Transverse colon (tissue), 4 donors: ENCODE results near the gene MED9. TPM values are rescaled to one million over a fixed set of nuclear protein-coding genes. Genes with fewer than 3 reads are reported as not detected.

ENCODE experiments used
- DNase-seq: peaks from one replicate; pipeline ENCODE4 v3.0.0-alpha.2; 2019
- H3K27ac ChIP-seq, 4 donors: fragments of 200-600 bp; sonication (generic); 2 replicates each; pipeline ENCODE4 v1.5.1; 2016 to 2018; ENCODE audit warnings: inconsistent platforms in 4 of 4
- H3K27me3 ChIP-seq: fragments of 200-600 bp; sonication (generic); 2 replicates; pipeline ENCODE4 v1.5.1; 2017; ENCODE audit warnings: inconsistent platforms
- H3K36me3 ChIP-seq, 4 donors: fragments of 200-600 bp; sonication (generic); 2 replicates each; pipeline ENCODE4 v1.5.1; 2017 to 2019; ENCODE audit warnings: inconsistent platforms in 4 of 4
- H3K4me1 ChIP-seq, 4 donors: fragments of 200-600 bp; sonication (generic); 2 replicates each; pipeline ENCODE4 v1.5.1; 2017 to 2020; ENCODE audit warnings: inconsistent platforms in 4 of 4
- H3K4me3 ChIP-seq, 4 donors: fragments of 200-600 bp; sonication (generic); 1 replicate in 1 of 4; 2 replicates in 3 of 4; pipeline versions ENCODE4 v1.5.1 to v1.6.1; 2017 to 2019; ENCODE audit warnings: inconsistent platforms in 4 of 4
- H3K9me3 ChIP-seq, 2 donors: fragments of 200-600 bp; sonication (generic); 2 replicates each; pipeline ENCODE4 v1.5.1; 2017 to 2019; ENCODE audit warnings: inconsistent platforms in 2 of 2
- EP300 ChIP-seq: sonication (generic); formaldehyde crosslinking; IDR thresholded peaks from one replicate; pipeline ENCODE4 v1.6.1; 2017; ENCODE audit warnings: antibody characterized with exemption, low read depth
- POLR2A ChIP-seq: fragments of 450-650 bp; IDR thresholded peaks from one replicate; pipeline ENCODE4 v1.6.1; 2016; ENCODE audit warnings: antibody characterized with exemption, mild to moderate bottlenecking, moderate library complexity
- POLR2AphosphoS5 ChIP-seq, 3 donors: sonication (generic); formaldehyde crosslinking; IDR thresholded peaks; one replicate each; pipeline ENCODE4 v1.6.1; 2016; ENCODE audit warnings: antibody characterized with exemption in 3 of 3
- WGBS, 2 donors: methylation state at CpG; one replicate each; pipeline ENCODE4 v1.1.5; 2018; ENCODE audit warnings: low coverage in 1 of 2; 5-methylcytosine and 5-hydroxymethylcytosine counted together
- in situ Hi-C, 4 donors: fragments of 200-750 bp; cut with MboI; loops; one replicate each; pipeline versions ENCODE4 v1.15.0 to v1.15.1; 2017; ENCODE audit warnings: low sequenced_read_pairs in 3 of 4, low pct_ligation_motif_present in 1 of 4, low pct_unique_long_range_greater_than_20kb in 1 of 4
- intact Hi-C: fragments of 100-400 bp; cut with DNase I; formaldehyde crosslinking; loops from one replicate; pipeline ENCODE4 v1.15.1; 2023; ENCODE audit warnings: low total_unique reads
- small RNA-seq, 4 donors: library from RNA; depleted of rRNA; stranded (forward); fragments of <200 nt; gene quantifications; one replicate each; pipeline ENCODE3, GENCODE V24; 2016
- total RNA-seq, 4 donors: library from RNA; depleted of rRNA; stranded (reverse); fragments of >200 nt; gene quantifications; one replicate each; pipeline ENCODE4 v1.1.0, GENCODE V29; 2016
- TF ChIP-seq, protein P1 (sequence below), 5 experiments: fragments of 200-600 bp in 3 of 5; fragments of 450-650 bp in 2 of 5; sonication (generic) in 3 of 5; IDR thresholded peaks; 1 replicate in 2 of 5; 2 replicates in 3 of 5; pipeline ENCODE4 v1.5.1; 2016 to 2017; ENCODE audit warnings: antibody characterized with exemption in 5 of 5, inconsistent platforms in 3 of 5, mild to moderate bottlenecking in 2 of 5, moderate library complexity in 1 of 5

The MED9 gene
- total RNA-seq, 4 donors from 2014 or later = 15.0 to 90.0 (median 25.2) TPM

DNA sequence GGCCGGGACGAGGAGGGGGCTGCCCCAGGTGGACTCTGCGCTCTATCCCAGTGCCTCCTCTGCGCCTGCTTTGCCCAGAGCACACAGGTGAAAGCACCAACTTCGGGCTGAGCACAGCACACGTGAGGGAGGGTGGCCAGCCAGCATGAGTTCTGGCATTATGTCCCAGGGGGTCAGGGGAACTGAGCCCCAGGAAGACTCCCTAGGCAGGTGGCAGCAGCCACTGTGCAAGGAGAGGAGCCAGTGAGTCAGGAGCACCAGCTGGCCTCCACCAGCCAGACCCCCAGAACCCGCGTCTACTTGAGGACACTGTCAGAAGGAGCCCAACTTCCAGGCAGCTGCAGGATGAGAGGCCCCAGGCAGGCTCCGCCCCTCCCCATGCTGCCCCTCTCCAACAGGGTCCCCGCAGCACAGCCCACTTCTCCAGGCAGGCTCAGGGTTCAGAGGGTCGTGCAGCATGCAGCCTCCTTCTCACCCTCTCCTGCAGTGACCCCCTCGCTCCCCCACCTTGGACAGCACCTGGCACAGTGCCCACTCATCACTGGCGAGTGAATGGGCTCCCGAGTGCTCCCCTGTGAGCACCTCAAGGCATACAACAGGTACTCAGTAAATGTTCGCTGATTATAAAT is 63.6 kb downstream of the MED9 start:
- Histone ChIP-seq H3K4me3 (no peak overlapping the region), H3K27me3 (no peaks in the 10 kb centered on the region), H3K9me3 (no peaks in the 10 kb centered on the region), H3K36me3 (no peaks in the 10 kb centered on the region), H3K27ac (peak overlapping the region in 2 of 4 donors; percentile 49 to 71), H3K4me1 (peaks cover 6 to 32% (median 25%) of the 10 kb centered on the region in 4 donors)
- intact Hi-C loops (no loop called here), in situ Hi-C loops (no loop called here)
- 76% methylated on average over 15 of the region's 15 CpGs; no CpG with 5 or more reads in 1 of the 2 donors for WGBS, 2 donors
- TF ChIP-seq POLR2AphosphoS5 (IDR thresholded peaks at IDR 0.05) = no peak
- TF ChIP-seq, protein P1, sequence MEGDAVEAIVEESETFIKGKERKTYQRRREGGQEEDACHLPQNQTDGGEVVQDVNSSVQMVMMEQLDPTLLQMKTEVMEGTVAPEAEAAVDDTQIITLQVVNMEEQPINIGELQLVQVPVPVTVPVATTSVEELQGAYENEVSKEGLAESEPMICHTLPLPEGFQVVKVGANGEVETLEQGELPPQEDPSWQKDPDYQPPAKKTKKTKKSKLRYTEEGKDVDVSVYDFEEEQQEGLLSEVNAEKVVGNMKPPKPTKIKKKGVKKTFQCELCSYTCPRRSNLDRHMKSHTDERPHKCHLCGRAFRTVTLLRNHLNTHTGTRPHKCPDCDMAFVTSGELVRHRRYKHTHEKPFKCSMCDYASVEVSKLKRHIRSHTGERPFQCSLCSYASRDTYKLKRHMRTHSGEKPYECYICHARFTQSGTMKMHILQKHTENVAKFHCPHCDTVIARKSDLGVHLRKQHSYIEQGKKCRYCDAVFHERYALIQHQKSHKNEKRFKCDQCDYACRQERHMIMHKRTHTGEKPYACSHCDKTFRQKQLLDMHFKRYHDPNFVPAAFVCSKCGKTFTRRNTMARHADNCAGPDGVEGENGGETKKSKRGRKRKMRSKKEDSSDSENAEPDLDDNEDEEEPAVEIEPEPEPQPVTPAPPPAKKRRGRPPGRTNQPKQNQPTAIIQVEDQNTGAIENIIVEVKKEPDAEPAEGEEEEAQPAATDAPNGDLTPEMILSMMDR (IDR thresholded peaks at IDR 0.05) = no peak
- no peak for TF ChIP-seq POLR2A
- no peak for TF ChIP-seq EP300
- no peak for DNase-seq

DNA sequence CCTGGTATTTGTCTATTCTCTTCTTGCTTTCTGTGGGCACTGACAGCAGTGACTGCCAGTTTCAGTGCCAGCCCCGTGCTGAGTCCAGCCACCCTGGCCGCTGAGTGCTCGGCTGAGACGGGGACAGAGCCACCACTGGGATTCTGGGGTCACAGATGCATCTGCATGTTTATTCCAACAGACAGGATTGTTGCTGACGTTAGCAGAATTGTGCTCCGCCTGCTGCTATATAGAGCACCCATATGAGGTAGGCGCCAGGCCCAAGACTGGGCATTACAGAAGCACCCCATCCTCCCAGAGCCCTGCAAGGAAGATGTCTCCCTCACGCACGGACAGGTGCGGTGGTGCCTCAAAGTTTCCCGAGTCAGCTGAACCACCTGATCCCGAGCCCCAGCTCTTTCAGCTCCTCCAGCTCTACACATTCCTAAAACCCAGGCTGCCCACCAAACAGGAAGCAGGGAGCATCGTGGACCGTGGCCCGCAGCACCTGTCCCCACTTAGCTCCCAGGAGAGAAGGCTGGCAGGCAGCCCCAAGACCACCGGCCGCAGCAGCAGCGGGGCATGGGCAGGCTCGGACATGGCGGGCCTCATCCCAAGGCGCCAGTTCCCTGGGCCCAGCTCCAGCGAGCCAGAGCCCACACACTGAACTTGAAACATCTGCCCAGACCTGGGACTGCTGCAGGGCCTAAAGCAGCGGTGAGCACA is 64.3 kb downstream of the MED9 start:
- H3K27ac ChIP-seq = no peak overlapping the region
- in situ Hi-C loops (no loop called here), intact Hi-C loops (no loop called here)
- H3K27me3 ChIP-seq = no peaks in the 10 kb centered on the region
- H3K4me3 ChIP-seq = no peak overlapping the region
- H3K4me1 ChIP-seq = peaks cover 6 to 32% (median 25%) of the 10 kb centered on the region in 4 donors
- DNase-seq = no peak
- no peaks in the 10 kb centered on the region for H3K9me3 ChIP-seq
- TF ChIP-seq EP300 = no peak
- no peak for TF ChIP-seq POLR2AphosphoS5 (IDR thresholded peaks at IDR 0.05)
- TF ChIP-seq POLR2A = no peak
- TF ChIP-seq, protein P1 (IDR thresholded peaks at IDR 0.05) = no peak
- H3K36me3 ChIP-seq = no peaks in the 10 kb centered on the region
- WGBS, 2 donors = 83% methylated on average over 23 of the region's 23 CpGs; no CpG with 5 or more reads in 1 of the 2 donors

DNA sequence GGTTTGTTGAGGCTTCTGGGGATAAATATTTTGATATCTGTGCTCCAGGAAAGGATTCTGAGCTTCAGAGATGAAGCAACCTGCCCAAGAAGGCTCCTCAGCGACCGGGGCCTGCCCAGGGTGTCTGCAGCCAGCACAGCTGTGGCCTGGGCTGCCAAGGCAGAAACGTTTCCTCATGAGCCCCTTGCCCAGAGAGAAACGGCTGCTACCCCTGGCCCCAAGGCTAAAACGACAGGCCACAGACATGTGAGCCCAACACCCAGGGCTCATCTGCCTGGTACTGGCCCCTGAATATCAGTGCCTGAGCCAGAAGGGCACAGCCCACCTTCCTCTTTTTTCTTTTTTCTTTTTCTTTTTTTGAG is 64.8 kb downstream of the MED9 start:
- TF ChIP-seq, protein P1 (IDR thresholded peaks at IDR 0.05) = no peak
- TF ChIP-seq EP300 (no peak), POLR2A (no peak), POLR2AphosphoS5 (IDR thresholded peaks at IDR 0.05) (no peak)

More for the DNA sequence above, 64.8 kb downstream of the MED9 start:
- Histone ChIP-seq H3K4me3 (no peak overlapping the region), H3K9me3 (no peaks in the 10 kb centered on the region), H3K27ac (no peak overlapping the region), H3K36me3 (no peaks in the 10 kb centered on the region), H3K27me3 (no peaks in the 10 kb centered on the region), H3K4me1 (peaks cover 6 to 32% (median 23%) of the 10 kb centered on the region in 4 donors)
- intact Hi-C loops = no loop called here
- no peak for DNase-seq
- in situ Hi-C loops = no loop called here
- 66 to 77% methylated on average over 4 to 5 of the region's 5 CpGs for WGBS, 2 donors

Small RNAs within 50 kb of the gene (small RNA-seq; reads per million reads assigned to genes)
- 0 reads per million in 4 donors for gene RF00019

Other genes with a start within 250 kb of the MED9 start
- 100 to 1,000 TPM in 1 of 4 donors, 10 to 100 TPM in 3; 43.0 to 560 (median 81.1) TPM for gene FLCN, start 239.8 kb upstream of the MED9 start, total RNA-seq
- 10 to 100 TPM; 28.9 to 78.2 (median 60.0) TPM for gene COPS3, start 195.8 kb upstream of the MED9 start, total RNA-seq
- gene NT5M, start 173.6 kb upstream of the MED9 start, total RNA-seq = 1 to 10 TPM in 2 of 4 donors, under 1 TPM in 1, not detected in 1; 0.68 to 4.2 (median 1.7) TPM
- gene RASD1, start 19.4 kb downstream of the MED9 start, total RNA-seq = 10 to 100 TPM; 23.5 to 83.8 (median 61.3) TPM
- 10 to 100 TPM in 2 of 4 donors, 1 to 10 TPM in 2; 3.2 to 10.2 (median 7.1) TPM for gene PEMT, start 114.7 kb downstream of the MED9 start, total RNA-seq
- 100 to 1,000 TPM in 1 of 4 donors, 10 to 100 TPM in 3; 14.1 to 163 (median 34.6) TPM for gene RAI1, start 204.5 kb downstream of the MED9 start, total RNA-seq